GM18502 (cell line): ENCODE data around the gene GTF3C4.

ENCODE experiments used
- ATAC-seq: cut with Tn5 transposase; IDR thresholded peaks from one replicate; pipeline ENCODE4 v1.9.1; 2021; ENCODE audit warnings: mild to moderate bottlenecking; ENCODE audit not compliant: unreplicated experiment, poor library complexity

GTF3C4 gene

DNA sequence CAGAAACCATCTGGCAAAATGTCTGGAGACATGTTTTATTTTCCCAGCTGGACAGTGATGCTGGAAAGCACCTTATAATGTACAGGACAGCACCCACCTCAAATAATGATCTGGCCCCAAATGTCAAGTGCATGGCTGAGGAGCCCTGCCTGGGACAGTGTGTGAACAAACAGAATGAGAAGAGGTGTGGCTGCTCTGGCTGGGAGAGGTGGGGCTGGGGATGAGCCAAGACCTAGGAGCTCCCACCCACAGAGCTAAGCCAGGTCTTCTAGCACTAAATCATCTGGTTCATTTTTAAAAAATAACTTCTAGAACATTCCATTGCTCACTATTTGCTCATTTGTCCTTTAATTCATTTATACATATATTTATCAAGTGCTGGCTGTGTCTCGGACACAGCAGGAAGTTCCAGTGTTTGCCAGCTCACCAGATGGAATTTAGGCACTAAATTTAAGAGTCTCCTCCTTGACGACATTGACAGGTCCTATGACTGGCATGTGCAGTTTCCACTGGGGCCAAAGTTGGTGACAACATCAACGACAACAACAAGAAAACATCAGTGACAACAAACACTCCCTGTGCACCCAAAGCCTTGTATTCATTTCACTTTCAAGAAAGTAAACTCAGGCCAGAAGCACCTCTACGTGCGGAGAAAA is 59.1 kb downstream of the GTF3C4 start:
- ATAC-seq, result no peak

GRCh38 chr9:132730054-132731033 is 60.1 kb downstream of the GTF3C4 start:
- no peak for ATAC-seq

DNA sequence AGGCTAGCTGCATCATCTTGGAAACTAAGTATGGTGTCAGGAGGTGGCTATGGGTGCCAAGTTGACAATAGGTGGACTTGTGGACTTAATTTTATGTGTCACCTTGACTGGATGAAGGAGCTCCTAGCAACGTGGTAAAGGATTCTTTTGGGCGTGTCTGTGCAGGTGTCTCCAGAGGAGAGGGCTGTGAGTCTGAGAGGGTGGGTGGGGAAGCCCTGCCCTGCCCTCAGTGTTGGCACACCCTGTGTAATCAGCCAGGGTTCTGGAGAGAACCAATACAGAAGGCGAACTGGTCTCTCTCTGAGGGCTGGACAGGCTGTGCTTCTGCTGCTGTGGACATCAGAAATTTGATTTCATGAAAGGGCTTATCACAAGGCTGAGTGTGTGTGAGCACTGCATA is 61.0 kb downstream of the GTF3C4 start:
- no peak for ATAC-seq

DNA sequence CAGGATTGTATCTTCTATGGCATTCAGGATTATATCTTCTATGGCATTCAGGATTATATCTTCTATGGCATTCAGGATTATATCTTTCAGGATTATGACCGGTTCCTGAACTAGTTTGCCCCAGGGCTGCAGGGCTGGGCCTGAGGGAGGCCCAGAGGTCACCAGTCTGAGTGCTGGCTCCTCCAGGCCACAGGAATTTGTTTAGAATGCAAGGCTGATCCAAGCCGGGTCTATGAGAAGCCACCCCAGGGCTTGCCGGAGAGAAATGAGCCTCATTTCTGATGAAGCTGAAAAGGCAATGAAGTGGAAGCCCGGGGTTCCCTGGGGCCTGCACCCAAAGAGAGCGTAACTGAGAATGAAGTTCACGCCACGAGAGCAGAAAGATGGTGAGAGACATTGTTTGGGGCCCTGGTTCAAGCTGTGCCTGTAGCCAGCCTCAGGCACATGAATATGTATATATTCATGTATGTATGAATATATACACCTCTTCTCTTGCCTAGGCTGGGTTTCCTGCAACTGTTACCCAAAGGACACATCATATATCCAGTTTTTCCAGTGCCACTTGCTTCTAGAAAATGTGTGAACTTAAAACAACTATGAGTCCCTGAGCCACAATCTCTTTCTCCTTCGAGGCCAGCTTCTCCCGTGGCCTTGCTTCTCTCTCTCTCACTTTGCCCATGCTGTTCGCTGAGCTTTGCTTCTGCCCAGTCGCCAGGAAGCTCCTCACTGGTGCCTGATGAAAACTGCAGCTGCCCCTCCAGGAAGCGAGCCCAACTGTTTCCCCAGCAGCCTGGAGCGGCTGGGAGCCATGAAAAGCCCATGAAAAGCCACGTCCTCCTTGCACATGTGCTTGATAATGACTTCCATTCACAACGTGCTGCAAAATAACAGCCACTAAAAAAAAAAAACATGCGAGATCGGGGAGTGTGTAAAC is 62.3 kb downstream of the GTF3C4 start:
- no peak for ATAC-seq

DNA sequence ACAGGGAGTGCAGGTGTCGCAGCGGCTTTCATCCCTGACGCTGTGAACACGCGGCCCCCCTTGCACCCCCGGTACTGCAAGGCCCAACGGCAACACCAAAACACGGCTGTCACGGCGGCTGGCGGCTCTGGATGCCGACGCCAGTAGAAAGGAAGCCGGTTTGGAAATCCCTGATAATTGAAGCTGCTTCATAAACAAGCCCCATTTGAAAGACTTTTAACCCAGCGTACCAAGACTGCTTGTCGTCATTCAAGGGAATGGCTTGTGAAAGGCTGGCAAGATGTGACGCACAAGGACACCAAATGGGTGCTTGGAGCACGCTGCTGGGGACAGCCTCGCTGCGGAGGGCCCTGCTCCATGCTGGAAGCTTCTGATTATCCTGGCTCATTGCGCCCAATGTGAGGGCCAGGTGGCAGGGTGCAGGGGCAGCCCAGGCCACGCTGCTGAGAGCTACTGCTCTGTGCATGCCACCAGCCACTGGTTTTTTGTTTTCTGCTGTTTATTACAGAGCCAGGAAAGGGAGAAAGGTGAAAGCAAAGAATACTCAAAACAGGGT is 63.1 kb downstream of the GTF3C4 start:
- no peak for ATAC-seq

- no peak for ATAC-seq
Measured at GRCh38 chr9:132739710-132740310, 69.5 kb downstream of the GTF3C4 start.

DNA sequence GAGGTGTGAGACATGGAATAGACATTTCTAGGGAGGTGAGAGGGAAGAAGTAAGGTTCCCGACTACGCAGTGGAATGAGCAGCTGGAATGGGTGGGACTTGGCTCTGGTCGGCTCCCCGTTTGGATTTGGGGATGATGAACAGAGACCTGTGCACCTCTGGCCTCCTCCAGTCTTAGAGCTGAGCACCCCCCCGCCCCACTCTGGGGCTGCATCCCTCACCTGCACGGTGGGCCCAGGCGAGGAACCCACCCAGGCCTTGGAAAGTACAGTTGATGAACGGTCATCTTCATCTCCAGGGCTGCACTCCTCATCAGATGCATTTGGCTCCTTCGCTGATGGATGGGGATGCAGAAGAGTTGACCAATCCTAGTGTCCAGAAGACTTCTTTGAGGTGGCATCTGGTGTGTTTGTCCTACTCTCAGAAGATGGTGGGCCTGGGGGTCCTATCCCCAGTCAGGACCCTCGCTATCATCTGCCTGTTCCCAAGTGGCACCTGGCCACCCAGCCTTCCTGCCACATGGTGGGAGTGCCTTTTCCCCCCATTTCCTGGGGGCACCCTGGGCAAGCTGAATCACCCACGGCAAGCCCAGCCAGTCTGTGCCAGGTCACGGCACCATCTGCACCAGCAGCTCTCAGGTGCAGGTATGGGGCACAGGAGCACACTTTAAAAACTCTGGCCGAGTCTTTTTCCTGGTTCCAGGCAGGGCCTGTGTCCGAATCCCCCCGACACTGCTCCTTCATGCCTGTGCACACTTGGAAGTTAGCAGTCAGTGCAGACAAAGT is 70.5 kb downstream of the GTF3C4 start:
- ATAC-seq, result no peak

DNA sequence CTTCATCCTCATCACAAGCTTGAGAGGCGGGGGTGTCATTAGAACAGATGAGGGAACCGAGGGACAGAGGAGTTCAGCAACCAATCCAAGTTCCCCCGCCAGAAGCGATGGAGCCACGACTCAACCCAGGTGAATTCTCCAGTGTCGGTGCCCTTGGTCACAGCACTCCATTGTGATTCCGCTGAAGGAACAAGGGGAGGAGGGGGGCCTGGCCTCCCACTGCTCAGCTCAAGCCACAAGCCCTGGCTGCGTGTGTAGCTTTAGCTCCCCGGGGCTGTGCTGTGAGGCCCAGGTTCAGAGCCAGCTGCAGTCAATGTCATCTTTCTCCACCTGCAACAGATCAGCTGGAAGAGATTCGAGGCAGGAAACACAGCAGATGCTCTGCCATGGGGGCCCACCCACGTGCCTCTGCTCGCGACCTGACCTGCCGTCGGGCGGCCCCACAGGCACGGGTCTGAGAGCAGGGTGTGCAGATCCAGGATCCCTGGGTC is 72.6 kb downstream of the GTF3C4 start:
- no peak for ATAC-seq

GRCh38 chr9:132743931-132744479 is 73.7 kb downstream of the GTF3C4 start:
- ATAC-seq, result no peak
